ENCODE measurements around the gene GGT1.
"Not testable (repeated sequence)": the region's sequence is repeated elsewhere in the genome, so short reads cannot be mapped to it uniquely, and the experiment has no call there.

The GGT1 gene

DNA sequence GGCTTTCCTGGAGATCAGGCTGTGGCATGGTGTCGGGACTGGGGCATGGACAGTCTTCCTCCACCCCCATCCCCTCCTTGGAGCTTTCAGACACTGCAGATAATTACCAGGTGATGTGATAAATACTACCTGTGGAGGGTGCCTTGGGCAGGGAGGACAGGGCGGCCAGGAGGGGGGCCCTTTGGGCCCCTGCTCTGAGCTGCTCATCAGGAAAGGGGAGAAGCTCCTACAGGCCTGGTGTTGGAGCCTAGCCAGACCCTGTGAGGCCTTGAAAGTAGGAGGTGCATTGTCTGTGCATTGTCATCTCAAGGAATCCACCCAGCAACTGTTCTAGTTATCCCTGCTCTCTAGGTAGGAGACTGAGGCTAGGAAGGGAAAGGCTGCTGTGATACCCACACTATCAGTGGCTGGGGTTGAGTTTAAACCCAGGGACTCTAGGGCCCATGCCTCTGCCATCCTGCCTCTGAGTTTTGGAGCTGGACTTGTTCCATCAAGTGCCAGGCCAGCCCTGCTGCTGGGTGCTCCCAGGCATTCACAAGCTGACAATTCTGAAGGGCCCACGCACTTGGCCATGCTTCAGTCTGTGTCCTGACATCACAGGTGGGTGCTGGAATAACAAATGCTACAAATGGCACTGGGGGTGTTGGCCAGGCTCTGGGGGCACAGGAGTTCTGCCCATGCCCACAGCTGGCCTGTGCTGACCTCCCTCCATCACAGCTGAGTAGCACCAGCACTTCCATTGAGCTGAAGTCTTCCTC lies 2.9 kb upstream of the GGT1 start:
- not testable (repeated sequence) for ATAC-seq

DNA sequence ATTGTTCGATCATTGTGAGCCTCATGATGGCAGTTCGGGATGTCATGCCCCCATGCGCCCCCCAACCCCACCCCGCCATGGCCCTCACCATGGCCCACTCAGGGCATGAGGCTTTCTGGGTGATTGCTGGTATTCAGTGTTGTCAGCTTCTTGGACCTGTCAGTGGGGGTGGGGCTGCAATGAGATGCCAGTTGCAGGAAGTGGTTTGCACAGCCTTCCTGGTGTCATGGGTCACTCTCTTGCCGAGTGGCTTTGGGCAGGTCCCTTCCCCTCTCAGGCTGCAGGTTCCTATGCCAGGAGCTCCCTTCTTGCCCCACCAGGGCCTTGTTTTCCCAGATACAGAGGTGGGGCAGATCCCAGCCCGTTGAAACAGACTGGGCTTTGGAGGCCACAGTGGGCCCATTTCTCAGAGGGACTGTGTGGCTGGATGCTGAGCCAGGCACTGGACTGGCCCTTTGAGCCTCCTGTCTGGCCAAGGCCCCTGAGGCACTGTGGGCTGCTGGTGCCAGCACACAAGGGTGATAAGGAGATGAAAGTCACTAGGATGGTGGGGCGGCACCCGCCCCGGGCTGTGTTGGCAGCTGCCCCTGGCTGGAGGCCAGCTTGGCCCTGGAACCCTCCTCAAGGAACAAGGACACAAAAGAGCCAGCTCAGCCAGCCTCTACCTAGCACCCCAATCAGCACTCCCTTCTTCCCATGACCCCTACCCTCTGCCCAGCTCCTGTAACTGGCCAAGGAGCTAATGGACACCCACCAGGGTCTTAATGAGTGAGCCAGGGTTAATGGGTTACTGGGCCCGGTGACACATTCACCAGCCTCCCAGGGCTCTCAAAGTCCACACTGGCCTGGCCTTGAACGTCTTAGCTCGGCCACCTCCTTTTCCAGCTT lies 1.5 kb upstream of the GGT1 start:
- ATAC-seq, result no peak

GRCh38 chr22:24602105-24602749 lies 766 bp upstream of the GGT1 start:
- not testable (repeated sequence) for ATAC-seq

GRCh38 chr22:24603770-24604629 lies 1.0 kb downstream of the GGT1 start:
- ATAC-seq, result not testable (repeated sequence)

DNA sequence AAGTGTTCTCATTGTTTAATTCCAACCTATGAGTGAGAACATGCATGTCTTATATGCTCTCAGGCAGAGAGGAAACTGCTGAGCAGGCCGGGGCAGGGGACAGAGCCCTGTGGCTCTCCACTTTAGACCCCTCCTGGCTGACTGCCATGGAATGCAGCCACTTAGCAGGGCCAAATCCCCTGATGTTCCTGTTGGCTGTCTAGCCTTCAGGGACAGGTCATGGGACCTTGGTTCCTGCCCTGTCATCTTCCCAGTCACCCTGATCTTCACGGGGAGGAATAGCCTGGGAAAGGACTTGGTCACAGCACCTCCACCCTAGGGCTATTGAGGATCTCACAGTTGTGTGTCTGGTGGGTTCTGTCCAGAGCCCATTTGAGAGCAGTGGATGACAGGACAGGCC lies 3.3 kb downstream of the GGT1 start:
- not testable (repeated sequence) for ATAC-seq

GRCh38 chr22:24607429-24607983 lies 4.5 kb downstream of the GGT1 start:
- peak; percentile 93 to 94 for ATAC-seq

DNA sequence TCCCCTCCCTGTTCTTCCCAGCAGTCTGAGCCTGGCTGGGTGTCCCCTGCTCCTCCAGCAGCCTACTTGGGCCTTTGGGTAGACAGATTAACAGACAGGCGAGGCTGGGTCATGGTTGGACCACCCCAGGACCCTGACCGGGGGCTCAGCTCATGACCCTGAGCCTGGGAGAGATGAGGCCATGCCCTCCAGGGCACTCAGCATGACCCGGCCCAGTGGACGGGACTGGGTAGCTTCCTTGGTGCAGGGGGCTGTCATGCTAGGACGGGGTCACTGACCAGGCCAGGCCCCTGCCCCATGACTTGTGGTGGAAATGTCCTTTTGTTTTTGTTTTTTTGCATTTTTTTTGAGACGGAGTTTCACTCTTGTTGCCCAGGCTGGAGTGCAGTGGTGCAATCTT lies 5.3 kb downstream of the GGT1 start:
- not testable (repeated sequence) for ATAC-seq

DNA sequence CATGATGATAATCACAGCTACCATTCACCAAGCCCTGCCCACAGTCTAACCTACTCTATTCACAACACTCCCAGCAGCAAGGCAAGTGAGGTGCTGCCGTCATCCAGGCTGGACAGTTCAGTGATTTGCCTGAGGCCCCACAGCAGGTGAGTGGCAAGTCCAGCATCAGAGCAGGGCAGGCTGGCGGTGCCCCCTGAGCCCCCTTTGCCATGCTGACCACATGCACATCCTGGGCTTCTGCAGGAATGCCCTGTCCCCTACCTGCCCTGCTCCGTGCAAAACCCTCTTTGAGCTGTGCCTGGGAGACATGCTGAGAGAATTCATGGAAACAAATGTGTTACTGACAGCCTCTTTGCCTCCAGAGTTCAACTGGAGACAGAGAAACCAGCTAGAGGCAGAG lies 6.9 kb downstream of the GGT1 start:
- ATAC-seq, result not testable (repeated sequence)

- not testable (repeated sequence) for ATAC-seq
These were observed 11.8 kb downstream of the GGT1 start for GRCh38 chr22:24614794-24615193.

- ATAC-seq, result not testable (repeated sequence)
These were observed 18.3 kb downstream of the GGT1 start for GRCh38 chr22:24621244-24621643.

DNA sequence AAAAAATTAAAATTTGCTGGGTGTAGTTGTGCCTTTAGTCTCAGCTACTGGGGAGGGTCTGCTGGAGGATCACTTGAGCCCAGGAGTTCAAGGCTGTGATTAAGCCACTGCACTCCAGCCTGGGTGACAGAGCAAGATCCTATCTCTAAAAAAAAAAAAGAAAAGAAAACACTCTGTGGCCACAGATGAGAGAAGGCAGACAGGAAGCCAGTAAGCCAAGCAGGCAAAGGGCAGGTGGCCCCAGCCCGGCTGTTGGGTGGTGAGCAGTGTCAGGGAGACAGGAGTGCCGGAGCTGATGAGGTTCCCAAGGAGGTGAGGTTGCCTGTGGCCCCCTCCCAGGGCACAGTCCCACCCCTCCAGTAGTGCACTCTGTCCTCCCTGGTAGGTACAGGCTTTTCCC lies 19.6 kb downstream of the GGT1 start:
- ATAC-seq, result not testable (repeated sequence)

GRCh38 chr22:24627911-24628310 lies 24.9 kb downstream of the GGT1 start:
- ATAC-seq, result not testable (repeated sequence)

- ATAC-seq, result not testable (repeated sequence)
These were observed 26.1 kb downstream of the GGT1 start for GRCh38 chr22:24629069-24629468.

- ATAC-seq, result not testable (repeated sequence)
These were observed 27.9 kb downstream of the GGT1 start for GRCh38 chr22:24630812-24631427.

DNA sequence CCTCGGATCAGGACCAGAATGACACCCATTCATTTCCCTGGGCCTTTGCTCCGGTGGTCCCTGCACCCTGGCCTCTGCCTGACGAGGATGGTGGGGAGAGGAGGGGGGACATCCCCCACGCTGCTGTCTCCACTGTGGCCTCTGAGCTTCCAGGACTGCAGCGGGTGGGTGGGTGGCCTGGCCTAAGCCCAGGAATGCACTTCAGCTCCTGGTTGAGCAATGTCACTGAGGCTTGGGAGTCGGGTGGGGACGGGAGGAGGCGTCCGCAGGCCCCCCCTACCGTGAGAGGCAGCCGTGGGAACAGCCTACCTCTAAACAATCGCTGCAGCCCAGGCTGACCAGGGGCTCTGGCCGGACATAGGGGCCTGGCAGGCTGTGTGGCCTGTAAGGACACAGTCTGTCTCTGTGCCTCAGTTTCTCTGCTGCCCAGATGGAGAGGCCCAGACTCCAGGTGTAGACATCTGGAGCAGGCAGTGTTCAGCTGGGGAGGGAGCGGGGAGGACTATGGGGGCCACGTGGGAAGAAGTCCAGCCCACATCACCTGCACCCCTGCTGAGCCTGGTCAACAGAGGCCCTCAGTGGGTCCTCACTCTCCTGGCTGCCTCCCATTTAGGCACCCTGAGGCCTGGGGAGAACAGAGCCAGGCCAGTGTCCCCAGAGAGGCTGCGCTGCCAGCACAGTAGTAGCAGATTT lies 28.6 kb downstream of the GGT1 start:
- ATAC-seq, result not testable (repeated sequence)

GRCh38 chr22:24632642-24633041 lies 29.6 kb downstream of the GGT1 start:
- not testable (repeated sequence) for ATAC-seq

DNA sequence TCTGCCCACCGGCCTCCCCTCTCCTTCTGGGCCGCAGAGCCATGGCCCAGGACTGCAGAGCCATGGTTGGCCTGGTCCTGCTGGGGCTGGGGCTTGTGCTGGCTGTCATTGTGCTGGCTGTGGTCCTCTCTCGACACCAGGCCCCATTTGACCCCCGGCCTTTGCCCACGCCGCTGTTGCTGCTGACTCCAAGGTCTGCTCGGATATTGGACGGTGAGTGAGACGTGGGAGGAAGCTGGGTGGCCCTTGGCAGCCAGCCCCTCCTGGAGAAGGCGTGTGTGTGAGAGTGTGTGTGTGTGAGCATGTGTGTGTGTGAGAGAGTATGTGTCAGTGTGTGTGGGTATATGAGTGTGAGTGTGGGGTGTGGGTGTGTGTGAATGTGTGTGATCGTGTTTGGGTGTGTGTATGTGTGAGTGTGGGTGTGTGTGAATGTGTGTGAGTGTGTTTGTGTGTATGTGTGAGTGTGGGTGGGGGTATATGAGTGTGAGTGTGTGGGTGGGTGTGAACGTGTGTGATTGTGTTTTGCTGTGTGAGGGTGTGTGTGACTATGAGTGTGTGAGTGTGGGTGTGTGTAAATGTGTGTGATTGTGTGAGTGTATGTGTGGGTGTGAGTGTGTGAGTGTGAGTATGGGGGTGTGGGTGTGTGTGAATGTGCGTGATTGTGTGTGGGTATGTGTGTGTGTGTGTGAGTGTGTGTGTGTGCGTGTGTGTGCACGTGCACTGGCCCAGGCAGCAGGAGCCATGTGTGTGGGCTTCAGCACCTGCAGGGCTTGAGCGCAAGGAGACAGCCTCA lies 30.4 kb downstream of the GGT1 start:
- ATAC-seq, result not testable (repeated sequence)

DNA sequence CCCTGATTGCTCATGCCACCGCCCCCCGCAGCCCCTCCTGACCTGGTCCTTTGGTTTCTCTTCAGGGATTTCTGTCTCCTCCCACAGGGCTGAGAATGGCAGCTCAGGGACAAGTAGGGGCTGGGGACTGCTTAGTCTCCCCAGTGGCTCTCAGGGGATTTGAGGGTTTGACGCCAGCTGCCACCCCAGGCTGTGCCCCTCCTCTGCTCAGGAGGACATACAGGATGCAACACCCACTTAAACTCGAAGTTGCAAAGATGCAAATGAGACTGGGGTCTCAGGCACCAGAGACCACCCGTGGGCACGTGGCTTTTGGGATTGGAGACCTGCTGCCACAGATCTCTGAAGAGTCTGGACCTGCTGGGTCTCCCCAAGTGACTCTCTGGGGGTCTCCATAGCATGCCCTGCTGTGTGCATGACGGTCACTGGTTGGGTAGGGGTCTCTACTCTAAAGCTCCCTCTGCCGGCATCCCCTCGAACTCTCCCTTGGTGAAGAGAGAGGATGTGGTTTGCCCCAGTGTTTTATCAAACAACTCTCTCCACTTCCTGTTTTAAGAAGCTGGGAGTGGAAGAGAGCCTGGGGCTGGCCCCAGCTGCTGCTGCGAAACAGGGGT lies 31.9 kb downstream of the GGT1 start:
- not testable (repeated sequence) for ATAC-seq

- ATAC-seq, result not testable (repeated sequence)
These were observed 33.5 kb downstream of the GGT1 start for GRCh38 chr22:24636513-24636912.

Data from activated CD4-positive, CD25-positive, alpha-beta regulatory T cell treated with anti-CD3 and anti-CD28 coated beads, Interleukin-2, amount 50 U/mL, for 24 hours (primary cell).